HepG2 (cell line): ENCODE measurements around the gene PEPD.

ENCODE experiments used
- EZH2 ChIP-seq: conservative IDR thresholded peaks from 2 replicates; pipeline ENCODE4 v1.6.1; 2012; ENCODE audit warnings: mild to moderate bottlenecking, low read depth, low read length, moderate library complexity
- MTA1 ChIP-seq: sonication (generic); formaldehyde crosslinking; IDR thresholded peaks from 2 replicates; pipeline ENCODE4 v1.4.0; 2020; ENCODE audit warnings: missing genetic modification reagents, mild to moderate bottlenecking, borderline replicate concordance
- ZBTB7B ChIP-seq: sonication (generic); formaldehyde crosslinking; IDR thresholded peaks from 2 replicates; pipeline ENCODE4 v1.4.0; 2020; ENCODE audit warnings: missing genetic modification reagents
- TF ChIP-seq, protein P1 (sequence below): sonication (generic); formaldehyde crosslinking; IDR thresholded peaks from 2 replicates; pipeline ENCODE4 v1.5.0; 2020; ENCODE audit warnings: mild to moderate bottlenecking, missing genetic modification reagents, moderate library complexity
- TF ChIP-seq, protein P2 (sequence below): sonication (generic); formaldehyde crosslinking; IDR thresholded peaks from 2 replicates; pipeline ENCODE4 v1.8.0; 2022; ENCODE audit warnings: mild to moderate bottlenecking, missing genetic modification reagents, moderate library complexity

DNA sequence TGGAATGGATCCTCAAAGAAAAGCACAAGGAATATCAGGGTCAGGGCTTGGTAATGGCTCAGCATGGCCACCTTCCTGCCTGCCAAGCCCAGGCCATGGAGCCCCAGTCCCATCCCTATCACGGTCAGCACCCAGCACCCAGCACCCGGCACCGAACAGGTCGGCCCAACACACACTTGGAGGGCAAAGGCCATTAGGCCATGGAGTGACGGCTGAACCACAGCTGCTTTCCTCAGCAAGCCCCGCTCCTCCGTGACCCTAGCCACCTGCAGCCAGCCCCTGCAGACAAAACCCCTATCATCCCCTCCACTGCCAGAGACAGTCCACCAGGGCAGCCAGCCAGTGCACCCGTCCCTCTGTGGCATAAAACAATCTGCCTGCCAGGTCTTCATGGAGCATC is 20.6 kb downstream of the PEPD start:
- TF ChIP-seq, protein P1, sequence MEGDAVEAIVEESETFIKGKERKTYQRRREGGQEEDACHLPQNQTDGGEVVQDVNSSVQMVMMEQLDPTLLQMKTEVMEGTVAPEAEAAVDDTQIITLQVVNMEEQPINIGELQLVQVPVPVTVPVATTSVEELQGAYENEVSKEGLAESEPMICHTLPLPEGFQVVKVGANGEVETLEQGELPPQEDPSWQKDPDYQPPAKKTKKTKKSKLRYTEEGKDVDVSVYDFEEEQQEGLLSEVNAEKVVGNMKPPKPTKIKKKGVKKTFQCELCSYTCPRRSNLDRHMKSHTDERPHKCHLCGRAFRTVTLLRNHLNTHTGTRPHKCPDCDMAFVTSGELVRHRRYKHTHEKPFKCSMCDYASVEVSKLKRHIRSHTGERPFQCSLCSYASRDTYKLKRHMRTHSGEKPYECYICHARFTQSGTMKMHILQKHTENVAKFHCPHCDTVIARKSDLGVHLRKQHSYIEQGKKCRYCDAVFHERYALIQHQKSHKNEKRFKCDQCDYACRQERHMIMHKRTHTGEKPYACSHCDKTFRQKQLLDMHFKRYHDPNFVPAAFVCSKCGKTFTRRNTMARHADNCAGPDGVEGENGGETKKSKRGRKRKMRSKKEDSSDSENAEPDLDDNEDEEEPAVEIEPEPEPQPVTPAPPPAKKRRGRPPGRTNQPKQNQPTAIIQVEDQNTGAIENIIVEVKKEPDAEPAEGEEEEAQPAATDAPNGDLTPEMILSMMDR: no peak
- TF ChIP-seq EZH2 (no peak), MTA1 (CRISPR knock-in tag) (no peak), ZBTB7B (CRISPR knock-in tag) (no peak)
- TF ChIP-seq, protein P2, sequence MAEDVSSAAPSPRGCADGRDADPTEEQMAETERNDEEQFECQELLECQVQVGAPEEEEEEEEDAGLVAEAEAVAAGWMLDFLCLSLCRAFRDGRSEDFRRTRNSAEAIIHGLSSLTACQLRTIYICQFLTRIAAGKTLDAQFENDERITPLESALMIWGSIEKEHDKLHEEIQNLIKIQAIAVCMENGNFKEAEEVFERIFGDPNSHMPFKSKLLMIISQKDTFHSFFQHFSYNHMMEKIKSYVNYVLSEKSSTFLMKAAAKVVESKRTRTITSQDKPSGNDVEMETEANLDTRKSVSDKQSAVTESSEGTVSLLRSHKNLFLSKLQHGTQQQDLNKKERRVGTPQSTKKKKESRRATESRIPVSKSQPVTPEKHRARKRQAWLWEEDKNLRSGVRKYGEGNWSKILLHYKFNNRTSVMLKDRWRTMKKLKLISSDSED (CRISPR knock-in tag): no peak
